ENCODE results near the gene HLA-DQA1. TPM values are rescaled to one million over a fixed set of nuclear protein-coding genes. Genes with fewer than 3 reads are reported as not detected.
"Not testable (repeated sequence)": the region's sequence is repeated elsewhere in the genome, so short reads cannot be mapped to it uniquely, and the experiment has no call there.

The HLA-DQA1 gene
- total RNA-seq (100 to 1,000 TPM in 1 of 9 donors, 10 to 100 TPM in 5, 1 to 10 TPM in 2, not detected in 1; 1.2 to 154 (median 14.1) TPM), polyA plus RNA-seq (1 to 10 TPM; 5.3 to 8.7 TPM)
- long read RNA-seq, donor 1, partial matches to known transcripts = 0 of 4 reads
- long read RNA-seq, donor 1, other reads (novel, unspliced or antisense) = 2 of 4 reads
- long read RNA-seq, donor 2, partial matches to known transcripts = 0 of 4 reads
- long read RNA-seq, donor 2, other reads (novel, unspliced or antisense) = 0 of 4 reads
- long read RNA-seq, donor 3, partial matches to known transcripts = 1 of 4 reads
- long read RNA-seq, donor 3, other reads (novel, unspliced or antisense) = 0 of 4 reads

- peaks cover 0 to 5% (median 0%) of the 10 kb centered on the region in 9 donors for H3K27me3 ChIP-seq
- ATAC-seq = peak in 3 of 4 donors; percentile 71 to 95 (median 71)
- peak within 1 kb of the TSS in 4 of 12 donors; percentile 37 to 63 (median 44) for H3K27ac ChIP-seq
- DNase-seq = peak in 2 of 5 donors; percentile 20 to 27
- no peaks in the 10 kb centered on the region for H3K36me3 ChIP-seq
- H3K4me3 ChIP-seq = peak within 1 kb of the TSS in 9 of 12 donors; percentile 9 to 47 (median 37)
- H3K4me1 ChIP-seq = no peaks in the 10 kb centered on the region
- H3K9me3 ChIP-seq = no peaks in the 10 kb centered on the region
- intact Hi-C loops (cut with DNase I) = loop anchor here in 1 of 10 donors (1.0 kb wide), 1 partner anchor 29 kb away; the partner anchor contains the start of gene HLA-DQB1
- TF ChIP-seq CTCF (IDR thresholded peaks at IDR 0.05) (no peak), POLR2A (IDR thresholded peaks at IDR 0.05) (no peak)
- WGBS, 4 donors = 32 to 51% (median 42%) methylated on average over 7 of the region's 7 CpGs
Measured at GRCh38 chr6:32637219-32637880, at the start of gene HLA-DQA1. HLA-DQA1 (plus strand) TSS chr6:32637406; CDS start chr6:32637459, 53 bp downstream.

- Histone ChIP-seq H3K9me3 (no peaks in the 10 kb centered on the region), H3K4me1 (peaks cover 0 to 1% (median 0%) of the 10 kb centered on the region in 12 donors), H3K36me3 (no peaks in the 10 kb centered on the region), H3K4me3 (peak overlapping the region in 7 of 12 donors; percentile 16 to 59 (median 47)), H3K27me3 (no peaks in the 10 kb centered on the region), H3K27ac (peak overlapping the region in 6 of 12 donors; percentile 52 to 85 (median 78))
- no peak for ATAC-seq
- intact Hi-C loops (cut with DNase I) = loop anchor here in 6 of 10 donors (5.0 to 10.0 kb wide), 6 partner anchors 51 to 153 kb away; partner anchors contain the start of genes HLA-DQB1 (in 1 of the 6), HLA-DRA (in 1 of the 6) and HLA-DRB5 (in 1 of the 6)
- DNase-seq = no peak
- 50 to 78% (median 73%) methylated on average over 2 of the region's 2 CpGs for WGBS, 4 donors
- no peak for TF ChIP-seq POLR2A (IDR thresholded peaks at IDR 0.05)
- no peak for TF ChIP-seq CTCF (IDR thresholded peaks at IDR 0.05)
Measured at GRCh38 chr6:32588156-32588555, 49.0 kb upstream of the HLA-DQA1 start.

GRCh38 chr6:32589596-32590449 lies 47.4 kb upstream of the HLA-DQA1 start, which contains the start of gene HLA-DRB1:
HLA-DRB1 (minus strand) TSS chr6:32589848; CDS start chr6:32589742, 106 bp downstream.
- Histone ChIP-seq H3K9me3 (no peaks in the 10 kb centered on the region), H3K36me3 (no peaks in the 10 kb centered on the region), H3K27ac (peak within 1 kb of the TSS in 7 of 12 donors; percentile 64 to 85 (median 72)), H3K27me3 (no peaks in the 10 kb centered on the region), H3K4me1 (no peaks in the 10 kb centered on the region), H3K4me3 (peak within 1 kb of the TSS in 7 of 12 donors; percentile 2 to 59 (median 47))
- DNase-seq (peak; percentile 32 to 71 (median 50)), ATAC-seq (peak; percentile 93 to 98 (median 97))
- 13 to 58% (median 26%) methylated on average over 9 of the region's 9 CpGs for WGBS, 4 donors
- no peak for TF ChIP-seq POLR2A (IDR thresholded peaks at IDR 0.05)
- no peak for TF ChIP-seq CTCF (IDR thresholded peaks at IDR 0.05)
- intact Hi-C loops (cut with DNase I) = loop anchor here in 6 of 10 donors (5.0 to 10.0 kb wide), 6 partner anchors 53 to 155 kb away; partner anchors contain the start of genes HLA-DQB1 (in 1 of the 6), HLA-DRA (in 1 of the 6) and HLA-DRB5 (in 1 of the 6)

GRCh38 chr6:32590713-32591112 lies 46.5 kb upstream of the HLA-DQA1 start:
- H3K4me1 ChIP-seq; H3K36me3 ChIP-seq; H3K4me3 ChIP-seq; H3K9me3 ChIP-seq; ATAC-seq; H3K27me3 ChIP-seq; intact Hi-C loops (cut with DNase I); DNase-seq: not testable (repeated sequence)
- 84 to 91% methylated on average over 10 of the region's 10 CpGs; no CpG with 5 or more reads in 2 of the 4 donors for WGBS, 4 donors
- H3K27ac ChIP-seq = peak overlapping the region in 5 of 12 donors; percentile 67 to 85 (median 71)
